DOHH2 (cell line): ENCODE data around the gene KDM5B.

ENCODE experiments used
- H3F3A ChIP-seq: fragments of 200-600 bp; sonication (generic), shearing (Covaris generic); 2 replicates; pipeline ENCODE4 v1.6.0; 2016; ENCODE audit warnings: antibody characterized with exemption, mild to moderate bottlenecking; ENCODE audit not compliant: control insufficient read depth, insufficient read depth
- H3K27ac ChIP-seq: fragments of 200-600 bp; sonication (generic); 2 replicates; pipeline ENCODE4 v1.5.1; 2014; ENCODE audit warnings: low read depth, mild to moderate bottlenecking, low read length, moderate library complexity
- H3K27me3 ChIP-seq: fragments of 200-600 bp; sonication (generic); 2 replicates; pipeline ENCODE4 v1.6.1; 2014; ENCODE audit warnings: mild to moderate bottlenecking, low read length, mixed read lengths; ENCODE audit not compliant: control insufficient read depth
- H3K36me3 ChIP-seq: fragments of 200-600 bp; sonication (generic); 2 replicates; pipeline ENCODE4 v1.6.1; 2014; ENCODE audit warnings: mild to moderate bottlenecking, low read length, moderate library complexity, mixed read lengths; ENCODE audit not compliant: control insufficient read depth
- H3K4me1 ChIP-seq: fragments of 200-600 bp; sonication (generic); 2 replicates; pipeline ENCODE4 v1.6.1; 2014; ENCODE audit warnings: mild to moderate bottlenecking, low read length, mixed read lengths; ENCODE audit not compliant: control insufficient read depth
- H3K4me2 ChIP-seq: fragments of 200-600 bp; sonication (generic); 2 replicates; pipeline ENCODE4 v1.6.0; 2014; ENCODE audit warnings: mild to moderate bottlenecking, low read length, moderate library complexity
- H3K4me3 ChIP-seq: fragments of 200-600 bp; sonication (generic); 2 replicates; pipeline ENCODE4 v1.5.1; 2014; ENCODE audit warnings: mild to moderate bottlenecking, low read length, mixed read lengths
- H3K79me2 ChIP-seq: fragments of 200-600 bp; sonication (generic); 2 replicates; pipeline ENCODE4 v1.6.1; 2014; ENCODE audit warnings: mild to moderate bottlenecking, low read length, mixed read lengths; ENCODE audit not compliant: control insufficient read depth
- H3K9me2 ChIP-seq: fragments of 200-600 bp; sonication (generic); replicated peaks from 2 replicates; pipeline ENCODE4 v1.6.1; 2014; ENCODE audit warnings: mild to moderate bottlenecking, low read length, mixed read lengths; ENCODE audit not compliant: control insufficient read depth
- H3K9me3 ChIP-seq: fragments of 200-600 bp; sonication (generic); 2 replicates; pipeline ENCODE4 v1.6.1; 2014; ENCODE audit warnings: antibody characterized with exemption, low read length, mixed read lengths; ENCODE audit not compliant: control insufficient read depth, insufficient read depth
- H4K20me1 ChIP-seq: fragments of 200-600 bp; sonication (generic); 2 replicates; pipeline ENCODE4 v1.6.0; 2014; ENCODE audit warnings: low read depth, mild to moderate bottlenecking, antibody characterized with exemption, low read length, moderate library complexity; ENCODE audit not compliant: control insufficient read depth, insufficient read depth
- EZH2phosphoT487 ChIP-seq: fragments of 200-600 bp; sonication (generic); IDR thresholded peaks from 2 replicates; pipeline ENCODE4 v1.6.1; 2017; ENCODE audit warnings: borderline replicate concordance, mild to moderate bottlenecking, antibody characterized with exemption, low read length, moderate library complexity, mixed read lengths
- TF ChIP-seq, protein P1 (sequence below): fragments of 200-600 bp; sonication (generic); IDR thresholded peaks from one replicate; pipeline ENCODE4 v1.5.1; 2014; ENCODE audit warnings: antibody characterized with exemption, mild to moderate bottlenecking, low read depth, low read length; ENCODE audit not compliant: poor library complexity, severe bottlenecking

KDM5B gene

DNA sequence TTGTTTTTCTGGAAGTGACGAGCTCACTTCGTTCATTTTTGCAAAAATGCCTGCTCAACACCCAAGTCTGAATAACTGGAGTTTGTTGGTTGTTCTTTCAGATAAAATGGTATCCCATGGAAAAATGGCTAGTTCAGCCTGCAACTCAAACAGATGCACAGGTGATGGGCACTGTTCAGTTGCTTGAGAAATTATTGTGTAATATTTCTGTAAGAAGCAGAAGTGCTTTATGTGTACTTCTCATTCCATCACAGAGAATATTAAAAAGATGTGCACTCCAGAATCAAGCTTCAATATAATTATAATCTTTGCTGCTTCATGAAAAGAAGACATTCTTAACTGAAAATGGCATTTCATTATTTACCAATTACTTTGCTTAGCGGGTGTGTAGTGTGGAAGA, 107.0 kb downstream of the KDM5B start:
- H3K36me3 ChIP-seq, result no peaks in the 10 kb centered on the region
- H3K79me2 ChIP-seq, result no peaks in the 10 kb centered on the region
- no peak overlapping the region for H3K4me3 ChIP-seq
- H3K4me2 ChIP-seq, result no peak overlapping the region
- H3K4me1 ChIP-seq, result no peaks in the 10 kb centered on the region
- no peaks in the 10 kb centered on the region for H3K9me2 ChIP-seq
- H3F3A ChIP-seq, result no peaks in the 10 kb centered on the region
- TF ChIP-seq EZH2phosphoT487, result no peak
- TF ChIP-seq, protein P1, sequence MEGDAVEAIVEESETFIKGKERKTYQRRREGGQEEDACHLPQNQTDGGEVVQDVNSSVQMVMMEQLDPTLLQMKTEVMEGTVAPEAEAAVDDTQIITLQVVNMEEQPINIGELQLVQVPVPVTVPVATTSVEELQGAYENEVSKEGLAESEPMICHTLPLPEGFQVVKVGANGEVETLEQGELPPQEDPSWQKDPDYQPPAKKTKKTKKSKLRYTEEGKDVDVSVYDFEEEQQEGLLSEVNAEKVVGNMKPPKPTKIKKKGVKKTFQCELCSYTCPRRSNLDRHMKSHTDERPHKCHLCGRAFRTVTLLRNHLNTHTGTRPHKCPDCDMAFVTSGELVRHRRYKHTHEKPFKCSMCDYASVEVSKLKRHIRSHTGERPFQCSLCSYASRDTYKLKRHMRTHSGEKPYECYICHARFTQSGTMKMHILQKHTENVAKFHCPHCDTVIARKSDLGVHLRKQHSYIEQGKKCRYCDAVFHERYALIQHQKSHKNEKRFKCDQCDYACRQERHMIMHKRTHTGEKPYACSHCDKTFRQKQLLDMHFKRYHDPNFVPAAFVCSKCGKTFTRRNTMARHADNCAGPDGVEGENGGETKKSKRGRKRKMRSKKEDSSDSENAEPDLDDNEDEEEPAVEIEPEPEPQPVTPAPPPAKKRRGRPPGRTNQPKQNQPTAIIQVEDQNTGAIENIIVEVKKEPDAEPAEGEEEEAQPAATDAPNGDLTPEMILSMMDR, result no peak
- no peaks in the 10 kb centered on the region for H3K9me3 ChIP-seq
- H3K27me3 ChIP-seq, result peaks cover 19% of the 10 kb centered on the region
- no peak overlapping the region for H3K27ac ChIP-seq
- no peaks in the 10 kb centered on the region for H4K20me1 ChIP-seq

DNA sequence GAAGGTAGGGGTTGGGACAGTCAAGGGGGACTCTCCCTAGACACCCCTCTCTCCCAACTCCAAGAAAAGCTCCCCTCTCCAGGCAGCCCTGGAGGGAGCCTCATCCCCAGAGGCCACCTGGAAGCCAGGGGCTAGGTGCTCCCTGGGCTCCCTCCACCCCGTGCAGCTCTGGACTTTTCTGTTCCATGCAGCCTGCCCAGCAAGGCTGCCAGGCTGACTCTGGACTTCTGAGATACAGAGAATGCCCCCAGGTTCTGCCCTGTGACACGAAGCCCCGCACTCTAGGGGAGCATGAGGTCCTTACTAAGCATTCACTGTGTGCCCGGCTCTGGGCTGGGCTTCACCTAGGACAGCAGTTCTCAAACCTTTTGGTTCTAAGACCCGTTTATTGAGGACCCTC, 108.2 kb downstream of the KDM5B start:
- Histone ChIP-seq H3F3A (no peaks in the 10 kb centered on the region), H3K9me2 (no peaks in the 10 kb centered on the region), H3K4me2 (no peak overlapping the region), H3K9me3 (no peaks in the 10 kb centered on the region), H3K4me1 (no peaks in the 10 kb centered on the region), H3K27me3 (peaks cover 12% of the 10 kb centered on the region; the same call in 1 of the 2 replicates), H3K4me3 (no peak overlapping the region), H4K20me1 (no peaks in the 10 kb centered on the region), H3K27ac (no peak overlapping the region), H3K79me2 (no peaks in the 10 kb centered on the region), H3K36me3 (no peaks in the 10 kb centered on the region)
- TF ChIP-seq, protein P1, result no peak
- TF ChIP-seq EZH2phosphoT487, result no peak

DNA sequence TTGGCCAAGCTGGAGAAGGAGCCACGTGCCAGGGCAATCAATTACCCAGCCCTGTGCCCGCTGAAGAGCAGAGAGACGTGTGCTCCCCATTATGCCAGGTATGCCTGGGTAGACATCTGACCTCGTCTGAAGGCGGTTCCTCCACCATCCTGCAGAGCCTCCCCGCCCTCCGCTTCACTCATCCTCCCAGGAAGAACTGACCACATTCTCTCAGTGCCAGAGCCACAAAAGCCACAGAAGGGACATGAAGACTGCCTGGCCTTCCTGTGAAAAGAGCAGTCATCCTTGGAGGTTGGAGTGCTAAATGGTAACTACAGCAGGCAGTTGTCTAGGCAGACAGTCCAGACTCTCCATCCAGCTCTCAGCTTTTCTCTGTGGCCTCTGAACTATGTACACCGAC, 109.9 kb downstream of the KDM5B start:
- no peaks in the 10 kb centered on the region for H3F3A ChIP-seq
- H3K79me2 ChIP-seq, result no peaks in the 10 kb centered on the region
- H3K4me3 ChIP-seq, result no peak overlapping the region
- no peak overlapping the region for H3K4me2 ChIP-seq
- H4K20me1 ChIP-seq, result no peaks in the 10 kb centered on the region
- no peaks in the 10 kb centered on the region for H3K9me2 ChIP-seq
- H3K4me1 ChIP-seq, result no peaks in the 10 kb centered on the region
- no peaks in the 10 kb centered on the region for H3K9me3 ChIP-seq
- no peak for TF ChIP-seq EZH2phosphoT487
- TF ChIP-seq, protein P1, result no peak
- H3K36me3 ChIP-seq, result no peaks in the 10 kb centered on the region
- no peak overlapping the region for H3K27ac ChIP-seq
- H3K27me3 ChIP-seq, result no peaks in the 10 kb centered on the region

DNA sequence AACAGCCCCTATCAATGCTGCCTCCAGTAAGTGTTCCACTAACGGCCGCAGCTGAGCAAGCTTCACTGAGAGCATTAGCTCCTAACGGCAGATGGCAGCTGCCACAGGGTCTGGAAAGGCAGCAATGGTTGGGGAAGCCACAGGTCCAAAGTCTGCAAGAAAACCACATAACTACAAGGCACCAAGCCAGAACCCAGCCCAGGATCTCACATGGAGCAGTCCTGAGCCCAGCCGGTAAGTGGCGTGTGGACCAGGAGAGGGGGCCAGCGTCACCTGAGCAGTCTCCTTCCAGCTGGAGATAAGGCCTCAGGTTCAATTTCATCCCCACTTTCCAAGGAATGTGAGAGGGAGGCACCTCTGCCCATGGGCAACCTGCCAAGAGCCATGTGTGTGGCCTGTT, 111.2 kb downstream of the KDM5B start:
- Histone ChIP-seq H3K4me3 (no peak overlapping the region), H3K27ac (no peak overlapping the region), H3K4me1 (no peaks in the 10 kb centered on the region), H3K9me3 (no peaks in the 10 kb centered on the region), H3K4me2 (no peak overlapping the region), H3K79me2 (no peaks in the 10 kb centered on the region), H3K36me3 (no peaks in the 10 kb centered on the region), H4K20me1 (no peaks in the 10 kb centered on the region), H3K27me3 (no peaks in the 10 kb centered on the region), H3K9me2 (no peaks in the 10 kb centered on the region), H3F3A (no peaks in the 10 kb centered on the region)
- no peak for TF ChIP-seq EZH2phosphoT487
